Smooth muscle cell (in vitro differentiated cells): ENCODE results near the gene MLLT3. TPM values are rescaled to one million over a fixed set of nuclear protein-coding genes. Genes with fewer than 3 reads are reported as not detected.

Experiments used
- DNase-seq: peaks from one replicate; lab custom pipeline; 2025; ENCODE audit not compliant: unreplicated experiment; lab: John Stamatoyannopoulos, UW
- H2AFZ ChIP-seq: fragments of 200-600 bp; sonication (generic); 2 replicates; pipeline ENCODE4 v1.6.0; 2016; ENCODE audit warnings: antibody characterized with exemption, low read depth, mild to moderate bottlenecking
- H3F3A ChIP-seq: fragments of 200-600 bp; sonication (generic); 2 replicates; pipeline ENCODE4 v1.6.0; 2017; ENCODE audit warnings: antibody characterized with exemption, low read depth
- H3K27ac ChIP-seq: fragments of 200-600 bp; sonication (generic); 2 replicates; pipeline ENCODE4 v1.5.1; 2016; ENCODE audit warnings: low read depth, mild to moderate bottlenecking
- H3K27me3 ChIP-seq: fragments of 200-600 bp; sonication (generic); 2 replicates; pipeline ENCODE4 v1.6.1; 2016; ENCODE audit warnings: low read depth, mild to moderate bottlenecking
- H3K36me3 ChIP-seq: fragments of 200-600 bp; sonication (generic); 2 replicates; pipeline ENCODE4 v1.5.1; 2016; ENCODE audit warnings: low read depth
- H3K4me1 ChIP-seq: fragments of 200-600 bp; sonication (generic); 2 replicates; pipeline ENCODE4 v1.5.1; 2016; ENCODE audit warnings: low read depth
- H3K4me2 ChIP-seq: fragments of 200-600 bp; sonication (generic); 2 replicates; pipeline ENCODE4 v1.6.0; 2016; ENCODE audit warnings: mild to moderate bottlenecking
- H3K4me3 ChIP-seq: fragments of 200-600 bp; sonication (generic); 2 replicates; pipeline ENCODE4 v1.5.1; 2016; ENCODE audit warnings: mild to moderate bottlenecking
- H3K79me2 ChIP-seq: fragments of 200-600 bp; sonication (generic); 2 replicates; pipeline ENCODE4 v1.6.0; 2016; ENCODE audit warnings: low read depth, mild to moderate bottlenecking
- H3K9ac ChIP-seq: fragments of 200-600 bp; sonication (generic); 2 replicates; pipeline ENCODE4 v1.6.0; 2016; ENCODE audit warnings: low read depth
- H3K9me3 ChIP-seq: fragments of 200-600 bp; sonication (generic); replicated peaks from 2 replicates; pipeline ENCODE4 v1.5.1; 2016; ENCODE audit warnings: low read depth
- H4K20me1 ChIP-seq: fragments of 200-600 bp; sonication (generic); 2 replicates; pipeline ENCODE4 v1.6.0; 2016; ENCODE audit warnings: low read depth
- CTCF ChIP-seq: fragments of 200-600 bp; sonication (generic); IDR thresholded peaks from 2 replicates; pipeline ENCODE4 v1.5.1; 2017; ENCODE audit warnings: borderline replicate concordance, mild to moderate bottlenecking, antibody characterized with exemption; ENCODE audit not compliant: insufficient read depth, poor library complexity, severe bottlenecking
- WGBS: methylation state at CpG from one replicate; pipeline ENCODE4 v1.1.7; 2016; ENCODE audit warnings: low lambda C conversion rate; 5-methylcytosine and 5-hydroxymethylcytosine counted together
- polyA plus RNA-seq: library from polyadenylated mRNA; unstranded; fragments of >200 nt; fragmentation: Nextera tagmentation; extraction: Ambion mirVana; gene quantifications from 2 replicates; pipeline ENCODE4 v1.2.1, GENCODE V29; 2016
- total RNA-seq: library from RNA; depleted of rRNA; stranded (reverse); fragments of >200 nt; gene quantifications from 2 replicates; pipeline ENCODE4 v1.2.3, GENCODE V29; 2014

Gene MLLT3
- total and polyA plus RNA-seq, 2 experiments from 2014 or later = 21.9 to 29.9 TPM

GRCh38 chr9:20651939-20652338 is 29.6 kb upstream of the MLLT3 start:
- Histone ChIP-seq H3K4me3 (no peak overlapping the region), H3K27ac (no peak overlapping the region), H3K27me3 (no peaks in the 10 kb centered on the region), H3K4me1 (no peaks in the 10 kb centered on the region), H3K79me2 (no peaks in the 10 kb centered on the region), H3K36me3 (no peaks in the 10 kb centered on the region), H3K4me2 (no peak overlapping the region), H3F3A (no peaks in the 10 kb centered on the region), H4K20me1 (no peaks in the 10 kb centered on the region), H3K9ac (no peak overlapping the region), H3K9me3 (no peaks in the 10 kb centered on the region), H2AFZ (no peak overlapping the region)
- TF ChIP-seq CTCF = no peak
- WGBS = 81% methylated on average over 4 of the region's 4 CpGs
- DNase-seq = no peak

- no peak overlapping the region for H3K9ac ChIP-seq
- no peaks in the 10 kb centered on the region for H3K36me3 ChIP-seq
- DNase-seq = no peak
- no peak overlapping the region for H3K27ac ChIP-seq
- no peak overlapping the region for H3K4me2 ChIP-seq
- H3K79me2 ChIP-seq = no peaks in the 10 kb centered on the region
- no peak for TF ChIP-seq CTCF
- no peak overlapping the region for H2AFZ ChIP-seq
- no peaks in the 10 kb centered on the region for H3F3A ChIP-seq
- H3K4me3 ChIP-seq = no peak overlapping the region
- WGBS = 92% methylated on average over 4 of the region's 4 CpGs
- H3K27me3 ChIP-seq = no peaks in the 10 kb centered on the region
- no peaks in the 10 kb centered on the region for H4K20me1 ChIP-seq
- no peaks in the 10 kb centered on the region for H3K4me1 ChIP-seq
- H3K9me3 ChIP-seq = no peaks in the 10 kb centered on the region
Observed at GRCh38 chr9:20650750-20651299, 28.5 kb upstream of the MLLT3 start.

GRCh38 chr9:20650313-20650712 is 28.0 kb upstream of the MLLT3 start:
- H2AFZ ChIP-seq = no peak overlapping the region
- no peaks in the 10 kb centered on the region for H3K79me2 ChIP-seq
- no peak overlapping the region for H3K4me3 ChIP-seq
- H3K9ac ChIP-seq = no peak overlapping the region
- TF ChIP-seq CTCF = no peak
- H3K36me3 ChIP-seq = no peaks in the 10 kb centered on the region
- DNase-seq = no peak
- H3K4me1 ChIP-seq = no peaks in the 10 kb centered on the region
- H3K27ac ChIP-seq = no peak overlapping the region
- no peaks in the 10 kb centered on the region for H4K20me1 ChIP-seq
- H3K4me2 ChIP-seq = no peak overlapping the region
- no peaks in the 10 kb centered on the region for H3K27me3 ChIP-seq
- WGBS = 98% methylated on average over 4 of the region's 4 CpGs
- no peaks in the 10 kb centered on the region for H3F3A ChIP-seq
- no peaks in the 10 kb centered on the region for H3K9me3 ChIP-seq

GRCh38 chr9:20649381-20649780 is 27.1 kb upstream of the MLLT3 start:
- no peak overlapping the region for H3K27ac ChIP-seq

More at GRCh38 chr9:20649381-20649780, 27.1 kb upstream of the MLLT3 start:
- no peaks in the 10 kb centered on the region for H3K4me1 ChIP-seq
- H2AFZ ChIP-seq = no peak overlapping the region
- DNase-seq = no peak
- no peak overlapping the region for H3K4me2 ChIP-seq
- no peak overlapping the region for H3K9ac ChIP-seq
- H4K20me1 ChIP-seq = no peaks in the 10 kb centered on the region
- 92% methylated on average over 1 of the region's 1 CpG for WGBS
- no peak overlapping the region for H3K4me3 ChIP-seq
- H3K9me3 ChIP-seq = no peaks in the 10 kb centered on the region
- TF ChIP-seq CTCF = no peak
- no peaks in the 10 kb centered on the region for H3F3A ChIP-seq
- no peaks in the 10 kb centered on the region for H3K79me2 ChIP-seq
- H3K27me3 ChIP-seq = no peaks in the 10 kb centered on the region
- H3K36me3 ChIP-seq = no peaks in the 10 kb centered on the region
